SK-N-SH treated with all-trans-retinoic acid at 6 μM for 48 hours (cell line): ENCODE data around the gene CGB7.

Source experiments
- ATAC-seq: fragments of 200-7000 bp; cut with Tn5 transposase; 3 replicates; pipeline ENCODE4 v1.9.1; 2020; ENCODE audit warnings: mild to moderate bottlenecking, moderate library complexity
- ARNTL ChIP-seq: fragments of 450-650 bp; formaldehyde crosslinking; IDR thresholded peaks from 2 replicates; pipeline ENCODE4 v1.5.0; 2020; ENCODE audit warnings: low read depth, mild to moderate bottlenecking, moderate library complexity, borderline replicate concordance
- BACH2 ChIP-seq: fragments of 250-450 bp; sonication (Bioruptor Pico); IDR thresholded peaks from 2 replicates; pipeline ENCODE4 v1.9.0; 2021; ENCODE audit warnings: mild to moderate bottlenecking, borderline replicate concordance
- CSDC2 ChIP-seq: fragments of 250-450 bp; sonication (Bioruptor Pico); IDR thresholded peaks from 2 replicates; pipeline ENCODE4 v1.5.0; 2020; ENCODE audit warnings: mild to moderate bottlenecking, moderate library complexity
- ESRRG ChIP-seq: fragments of 250-450 bp; sonication (Bioruptor Pico); IDR thresholded peaks from 2 replicates; pipeline ENCODE4 v1.6.1; 2021; ENCODE audit warnings: mild to moderate bottlenecking
- GLIS3 ChIP-seq: fragments of 250-450 bp; sonication (Bioruptor Pico); IDR thresholded peaks from 2 replicates; pipeline ENCODE4 v1.5.0; 2020; ENCODE audit warnings: mild to moderate bottlenecking, moderate library complexity
- ISL1 ChIP-seq: fragments of 250-450 bp; sonication (Bioruptor Pico); IDR thresholded peaks from 2 replicates; pipeline ENCODE4 v2.1.2; 2022; ENCODE audit warnings: mild to moderate bottlenecking, moderate library complexity
- OSR1 ChIP-seq: fragments of 250-450 bp; sonication (Bioruptor Pico); IDR thresholded peaks from 2 replicates; pipeline ENCODE4 v1.8.0; 2022; ENCODE audit warnings: moderate library complexity, mild to moderate bottlenecking, inconsistent platforms
- PPARA ChIP-seq: fragments of 250-450 bp; sonication (Bioruptor Pico); IDR thresholded peaks from 2 replicates; pipeline ENCODE4 v1.5.0; 2020; ENCODE audit warnings: mild to moderate bottlenecking, borderline replicate concordance
- RARB ChIP-seq: fragments of 250-450 bp; sonication (Bioruptor Pico); IDR thresholded peaks from 2 replicates; pipeline ENCODE4 v1.8.0; 2021; ENCODE audit warnings: mild to moderate bottlenecking, moderate library complexity
- SNAI2 ChIP-seq: fragments of 250-450 bp; sonication (Bioruptor Pico); IDR thresholded peaks from 2 replicates; pipeline ENCODE4 v1.5.0; 2020; ENCODE audit warnings: mild to moderate bottlenecking, moderate library complexity
- TCF4 ChIP-seq: fragments of 250-450 bp; sonication (Bioruptor Pico); IDR thresholded peaks from 2 replicates; pipeline ENCODE4 v1.8.0; 2021; ENCODE audit warnings: mild to moderate bottlenecking, moderate library complexity, borderline replicate concordance
- TOX ChIP-seq: fragments of 250-450 bp; sonication (Bioruptor Pico); IDR thresholded peaks from 2 replicates; pipeline ENCODE4 v1.8.0; 2021; ENCODE audit warnings: mild to moderate bottlenecking, moderate library complexity, borderline replicate concordance
- ZFP3 ChIP-seq: fragments of 250-450 bp; sonication (Bioruptor Pico); IDR thresholded peaks from 2 replicates; pipeline ENCODE4 v1.5.0; 2020; ENCODE audit warnings: mild to moderate bottlenecking, moderate library complexity
- ZFP30 ChIP-seq: fragments of 450-650 bp; formaldehyde crosslinking; IDR thresholded peaks from 2 replicates; pipeline ENCODE4 v1.5.0; 2022; ENCODE audit warnings: mild to moderate bottlenecking, moderate library complexity
- ZNF565 ChIP-seq: fragments of 450-650 bp; formaldehyde crosslinking; conservative IDR thresholded peaks from 2 replicates; pipeline ENCODE4 v1.5.0; 2020; ENCODE audit warnings: low read depth, mild to moderate bottlenecking, moderate library complexity
- ZNF70 ChIP-seq: fragments of 450-650 bp; formaldehyde crosslinking; IDR thresholded peaks from 2 replicates; pipeline ENCODE4 v1.5.0; 2020; ENCODE audit warnings: mild to moderate bottlenecking, moderate library complexity
- ZNF8 ChIP-seq: fragments of 450-650 bp; formaldehyde crosslinking; IDR thresholded peaks from 2 replicates; pipeline ENCODE4 v1.5.0; 2020; ENCODE audit warnings: mild to moderate bottlenecking, moderate library complexity
- TF ChIP-seq, protein P1 (sequence below): fragments of 250-450 bp; sonication (Bioruptor Pico); IDR thresholded peaks from 2 replicates; pipeline ENCODE4 v1.8.0; 2020; ENCODE audit warnings: mild to moderate bottlenecking, moderate library complexity, borderline replicate concordance
- TF ChIP-seq, protein P2 (sequence below): fragments of 250-450 bp; sonication (Bioruptor Pico); IDR thresholded peaks from 2 replicates; pipeline ENCODE4 v1.5.1; 2021; ENCODE audit warnings: mild to moderate bottlenecking, moderate library complexity
- TF ChIP-seq, protein P3 (sequence below): fragments of 250-450 bp; sonication (Bioruptor Pico); IDR thresholded peaks from 2 replicates; pipeline ENCODE4 v1.8.0; 2021; ENCODE audit warnings: low read depth, mild to moderate bottlenecking, moderate library complexity, borderline replicate concordance

CGB7 gene

DNA sequence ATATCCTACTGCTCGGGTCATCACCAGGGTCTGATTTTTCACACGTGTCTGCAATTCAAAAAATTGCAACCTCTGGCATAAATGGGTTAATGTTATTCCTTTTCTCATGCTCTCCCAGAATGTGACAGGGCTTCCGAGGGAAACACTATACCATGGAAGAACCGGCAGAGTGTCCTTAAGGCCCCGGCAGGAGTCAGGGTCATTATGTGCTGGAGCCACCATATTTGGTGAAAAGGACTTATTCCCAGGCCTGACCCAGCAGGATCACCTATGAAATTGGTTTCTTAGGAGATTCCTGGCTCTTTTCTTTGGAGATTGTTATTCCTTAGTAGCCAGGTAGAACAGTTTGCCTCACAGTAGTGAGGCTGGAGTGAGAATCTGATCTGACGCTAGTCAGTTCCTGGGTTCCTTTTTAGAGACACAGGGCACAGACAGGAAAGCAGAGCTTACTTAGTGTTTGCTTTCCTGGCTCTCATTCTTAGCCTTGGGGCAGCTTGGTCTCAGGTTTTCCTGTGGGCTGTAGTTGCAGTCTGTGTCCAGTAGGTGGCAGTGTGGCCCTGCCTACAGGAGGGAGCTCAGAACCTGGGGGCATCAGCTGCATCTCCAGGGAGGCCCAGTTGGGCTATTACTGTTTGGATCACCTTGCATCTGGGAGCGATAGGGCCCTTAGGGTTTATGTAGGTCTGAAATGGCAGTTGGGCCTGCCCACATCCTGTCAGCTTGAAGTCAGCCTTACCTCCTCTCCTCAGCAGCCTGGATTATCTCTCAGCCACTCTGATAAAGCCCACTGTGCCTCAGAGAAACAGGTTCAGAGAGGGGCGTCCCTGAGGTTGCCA lies 40.1 kb upstream of the CGB7 start:
- ATAC-seq, result peak; percentile 86
- TF ChIP-seq ZFP30 (CRISPR knock-in tag) (no peak), ZNF8 (CRISPR knock-in tag) (no peak), RARB (CRISPR knock-in tag) (no peak), ESRRG (no peak), CSDC2 (CRISPR knock-in tag) (no peak), OSR1 (CRISPR knock-in tag) (no peak), ZNF565 (CRISPR knock-in tag) (no peak)
- TF ChIP-seq, protein P1, sequence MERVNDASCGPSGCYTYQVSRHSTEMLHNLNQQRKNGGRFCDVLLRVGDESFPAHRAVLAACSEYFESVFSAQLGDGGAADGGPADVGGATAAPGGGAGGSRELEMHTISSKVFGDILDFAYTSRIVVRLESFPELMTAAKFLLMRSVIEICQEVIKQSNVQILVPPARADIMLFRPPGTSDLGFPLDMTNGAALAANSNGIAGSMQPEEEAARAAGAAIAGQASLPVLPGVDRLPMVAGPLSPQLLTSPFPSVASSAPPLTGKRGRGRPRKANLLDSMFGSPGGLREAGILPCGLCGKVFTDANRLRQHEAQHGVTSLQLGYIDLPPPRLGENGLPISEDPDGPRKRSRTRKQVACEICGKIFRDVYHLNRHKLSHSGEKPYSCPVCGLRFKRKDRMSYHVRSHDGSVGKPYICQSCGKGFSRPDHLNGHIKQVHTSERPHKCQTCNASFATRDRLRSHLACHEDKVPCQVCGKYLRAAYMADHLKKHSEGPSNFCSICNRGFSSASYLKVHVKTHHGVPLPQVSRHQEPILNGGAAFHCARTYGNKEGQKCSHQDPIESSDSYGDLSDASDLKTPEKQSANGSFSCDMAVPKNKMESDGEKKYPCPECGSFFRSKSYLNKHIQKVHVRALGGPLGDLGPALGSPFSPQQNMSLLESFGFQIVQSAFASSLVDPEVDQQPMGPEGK (CRISPR knock-in tag), result no peak
- TF ChIP-seq, all 23 proteins: peak for 0

DNA sequence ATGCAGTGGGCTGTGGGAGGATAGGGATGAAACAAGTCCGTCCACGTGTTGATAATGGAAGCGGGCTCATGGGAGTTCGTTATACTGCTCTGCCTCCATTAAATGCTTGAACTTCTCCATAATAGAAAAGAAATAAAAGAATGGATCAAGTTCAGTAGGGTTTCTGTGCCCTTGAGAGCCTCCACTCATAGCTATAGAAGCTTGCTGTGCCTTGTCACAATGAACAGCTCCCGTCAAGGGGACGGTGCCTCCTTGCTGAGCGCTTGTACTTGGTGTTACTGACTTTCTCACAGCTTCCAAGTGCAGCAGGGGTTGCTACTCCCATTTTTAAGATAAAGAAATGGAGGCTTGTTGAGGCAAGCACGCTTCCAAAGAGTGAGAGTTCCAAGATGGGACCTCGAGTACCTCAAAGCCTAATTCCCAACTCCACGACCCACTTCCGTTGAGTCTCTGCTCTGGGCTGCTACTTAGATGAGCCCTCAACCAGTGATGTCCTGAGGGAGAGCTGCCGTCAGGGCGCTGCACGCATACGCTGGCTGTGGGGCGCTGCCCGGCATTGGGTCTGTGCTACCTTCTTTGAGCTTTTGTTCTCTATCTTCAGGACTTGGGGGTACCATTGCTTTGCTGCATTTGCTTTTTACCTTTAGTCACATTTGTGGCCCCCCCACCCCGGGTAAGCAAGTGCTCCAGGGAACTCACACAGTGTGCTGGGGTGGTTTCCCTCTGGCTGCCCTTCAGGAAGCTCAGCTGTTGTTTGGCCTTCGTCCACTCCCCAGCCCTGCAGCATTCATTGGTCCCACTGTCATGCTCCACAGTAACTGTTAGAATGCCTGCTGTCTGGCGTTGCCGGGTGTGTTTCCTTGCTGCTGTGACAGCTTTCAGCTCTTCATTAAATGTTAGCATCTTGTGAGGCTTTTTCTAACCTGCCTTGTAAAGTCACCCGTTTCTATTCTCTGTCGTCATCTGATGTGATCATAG lies 37.2 kb upstream of the CGB7 start:
- TF ChIP-seq, protein P1 (CRISPR knock-in tag), result no peak
- no peak for TF ChIP-seq ZFP30 (CRISPR knock-in tag)
- ATAC-seq, result no peak

DNA sequence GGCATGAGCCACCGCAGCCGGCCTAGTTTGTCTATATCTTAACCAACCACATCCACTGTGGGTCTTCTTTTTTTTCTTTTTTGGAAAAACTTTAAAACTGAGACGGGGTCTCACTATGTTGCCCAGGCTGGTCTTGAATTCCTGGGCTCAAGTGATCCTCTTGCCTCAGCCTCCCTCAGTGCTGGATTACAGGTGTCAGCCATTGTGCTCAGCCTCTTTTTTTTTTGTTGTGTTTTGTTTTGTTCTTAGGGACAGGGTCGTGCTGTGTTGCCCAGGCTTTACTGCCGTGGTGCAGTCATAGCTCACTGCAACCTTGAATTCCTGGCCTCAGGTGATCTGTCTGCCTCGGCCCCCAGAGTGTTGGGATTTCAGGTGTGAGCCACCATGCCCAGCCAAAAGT lies 35.1 kb upstream of the CGB7 start:
- TF ChIP-seq, protein P2, sequence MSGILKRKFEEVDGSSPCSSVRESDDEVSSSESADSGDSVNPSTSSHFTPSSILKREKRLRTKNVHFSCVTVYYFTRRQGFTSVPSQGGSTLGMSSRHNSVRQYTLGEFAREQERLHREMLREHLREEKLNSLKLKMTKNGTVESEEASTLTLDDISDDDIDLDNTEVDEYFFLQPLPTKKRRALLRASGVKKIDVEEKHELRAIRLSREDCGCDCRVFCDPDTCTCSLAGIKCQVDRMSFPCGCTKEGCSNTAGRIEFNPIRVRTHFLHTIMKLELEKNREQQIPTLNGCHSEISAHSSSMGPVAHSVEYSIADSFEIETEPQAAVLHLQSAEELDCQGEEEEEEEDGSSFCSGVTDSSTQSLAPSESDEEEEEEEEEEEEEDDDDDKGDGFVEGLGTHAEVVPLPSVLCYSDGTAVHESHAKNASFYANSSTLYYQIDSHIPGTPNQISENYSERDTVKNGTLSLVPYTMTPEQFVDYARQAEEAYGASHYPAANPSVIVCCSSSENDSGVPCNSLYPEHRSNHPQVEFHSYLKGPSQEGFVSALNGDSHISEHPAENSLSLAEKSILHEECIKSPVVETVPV (CRISPR knock-in tag), result no peak
- TF ChIP-seq ARNTL, result no peak
- no peak for TF ChIP-seq TOX (CRISPR knock-in tag)
- TF ChIP-seq PPARA, result no peak
- no peak for TF ChIP-seq TCF4 (CRISPR knock-in tag)
- TF ChIP-seq GLIS3, result no peak
- no peak for TF ChIP-seq ZNF565 (CRISPR knock-in tag)
- no peak for TF ChIP-seq OSR1 (CRISPR knock-in tag)
- TF ChIP-seq BACH2 (CRISPR knock-in tag), result no peak
- ATAC-seq, result no peak

DNA sequence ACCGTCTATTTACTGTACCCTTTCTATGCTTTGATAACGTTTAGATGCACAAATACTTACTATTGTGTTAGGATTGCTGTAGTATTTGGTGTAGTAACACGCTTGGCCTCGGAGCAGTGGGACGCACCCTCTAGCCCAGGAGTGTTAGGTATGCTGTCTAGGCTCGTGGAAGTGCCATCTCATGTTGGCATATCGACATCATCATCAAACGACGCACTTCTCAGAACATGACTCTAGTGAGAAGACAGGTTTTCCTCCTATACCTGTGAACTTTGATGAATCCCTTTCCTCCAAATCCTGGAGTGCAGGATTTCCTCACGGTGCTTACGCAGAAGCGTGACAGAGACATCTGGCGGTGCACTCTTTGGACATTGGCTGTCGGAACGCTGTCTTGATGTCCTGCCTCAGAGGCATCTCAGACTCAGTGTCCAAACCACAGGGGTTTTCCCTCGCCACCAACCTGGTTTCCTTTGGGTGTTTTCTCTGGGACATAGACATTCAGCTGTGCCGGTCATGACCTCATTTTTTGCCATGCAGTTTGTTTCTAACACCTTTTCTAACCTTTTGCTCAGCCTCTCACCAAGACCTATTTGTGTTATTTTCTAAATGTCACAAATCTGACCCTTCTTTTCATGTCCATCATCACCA lies 34.0 kb upstream of the CGB7 start:
- TF ChIP-seq BACH2 (CRISPR knock-in tag) (no peak), PPARA (no peak), TOX (CRISPR knock-in tag) (no peak)
- ATAC-seq, result no peak

DNA sequence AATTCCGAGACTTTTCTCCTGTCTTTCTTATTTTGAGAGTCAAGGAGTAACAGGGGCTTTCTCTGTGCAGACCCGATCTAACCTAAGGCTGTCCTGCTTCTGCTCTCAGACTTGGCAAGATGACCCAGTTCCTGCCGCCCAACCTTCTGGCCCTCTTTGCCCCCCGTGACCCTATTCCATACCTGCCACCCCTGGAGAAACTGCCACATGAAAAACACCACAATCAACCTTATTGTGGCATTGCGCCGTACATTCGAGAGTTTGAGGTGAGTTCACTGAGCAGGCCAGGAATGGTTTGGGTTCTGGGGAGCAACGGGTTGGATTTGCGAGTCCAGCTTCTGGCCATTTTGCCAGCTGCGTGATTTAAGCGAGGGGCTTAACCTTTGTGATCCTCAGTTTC lies 28.7 kb upstream of the CGB7 start:
- ATAC-seq, result no peak
- TF ChIP-seq, protein P2 (CRISPR knock-in tag), result no peak
- TF ChIP-seq CSDC2 (CRISPR knock-in tag), result no peak
- TF ChIP-seq, protein P1 (CRISPR knock-in tag), result no peak
- TF ChIP-seq ZFP3 (CRISPR knock-in tag), result no peak
- TF ChIP-seq PPARA, result no peak
- TF ChIP-seq ISL1 (CRISPR knock-in tag), result no peak
- no peak for TF ChIP-seq ZNF565 (CRISPR knock-in tag)
- TF ChIP-seq SNAI2 (CRISPR knock-in tag), result no peak
- no peak for TF ChIP-seq TCF4 (CRISPR knock-in tag)
- TF ChIP-seq RARB (CRISPR knock-in tag), result no peak
- TF ChIP-seq, protein P3, sequence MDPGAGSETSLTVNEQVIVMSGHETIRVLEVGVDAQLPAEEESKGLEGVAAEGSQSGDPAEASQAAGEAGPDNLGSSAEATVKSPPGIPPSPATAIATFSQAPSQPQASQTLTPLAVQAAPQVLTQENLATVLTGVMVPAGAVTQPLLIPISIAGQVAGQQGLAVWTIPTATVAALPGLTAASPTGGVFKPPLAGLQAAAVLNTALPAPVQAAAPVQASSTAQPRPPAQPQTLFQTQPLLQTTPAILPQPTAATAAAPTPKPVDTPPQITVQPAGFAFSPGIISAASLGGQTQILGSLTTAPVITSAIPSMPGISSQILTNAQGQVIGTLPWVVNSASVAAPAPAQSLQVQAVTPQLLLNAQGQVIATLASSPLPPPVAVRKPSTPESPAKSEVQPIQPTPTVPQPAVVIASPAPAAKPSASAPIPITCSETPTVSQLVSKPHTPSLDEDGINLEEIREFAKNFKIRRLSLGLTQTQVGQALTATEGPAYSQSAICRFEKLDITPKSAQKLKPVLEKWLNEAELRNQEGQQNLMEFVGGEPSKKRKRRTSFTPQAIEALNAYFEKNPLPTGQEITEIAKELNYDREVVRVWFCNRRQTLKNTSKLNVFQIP (CRISPR knock-in tag), result no peak
- TF ChIP-seq ZNF70 (CRISPR knock-in tag), result no peak
- no peak for TF ChIP-seq OSR1 (CRISPR knock-in tag)
- TF ChIP-seq TOX (CRISPR knock-in tag), result no peak
